Measurements from ENCODE around the gene RIPOR3. TPM values are rescaled to one million over a fixed set of nuclear protein-coding genes. Genes with fewer than 3 reads are reported as not detected.

RIPOR3 gene
- total RNA-seq, 1 experiment from 2014 or later = 0.46 TPM

DNA sequence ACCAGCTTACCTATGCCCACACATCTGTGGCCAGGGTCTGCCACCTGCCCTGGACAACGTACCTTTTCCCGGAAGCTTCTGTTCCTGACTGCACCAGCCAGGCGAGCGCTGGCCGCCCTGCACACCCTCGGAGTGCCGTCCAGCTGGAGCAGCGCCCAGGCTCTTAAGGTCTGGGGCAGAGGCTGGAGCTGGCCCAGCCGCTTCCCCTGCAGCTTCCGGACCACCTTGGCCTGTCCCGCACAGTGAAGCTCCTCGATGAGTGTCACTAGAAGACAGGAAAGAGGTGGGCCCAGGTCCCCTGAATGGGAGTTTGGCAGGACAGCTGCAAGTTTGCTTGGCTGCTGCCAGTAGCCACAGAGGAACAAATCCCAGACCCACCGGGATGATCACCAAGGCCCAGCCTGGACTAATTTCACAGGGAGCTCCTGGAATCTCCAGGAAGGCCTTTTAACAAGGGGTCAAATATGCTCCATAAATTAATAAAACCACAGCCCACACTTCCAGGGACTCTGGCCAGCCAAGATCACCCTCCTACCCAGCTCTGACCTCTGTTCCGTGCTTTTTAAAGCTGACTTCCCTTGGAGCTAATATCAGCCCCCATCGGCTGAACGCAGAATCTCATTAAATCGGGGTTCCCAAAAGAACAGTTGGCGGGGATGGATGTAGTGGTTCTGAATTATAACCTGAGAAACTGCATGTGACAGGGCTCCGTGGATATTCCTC is 98.9 kb downstream of the RIPOR3 start:
- peaks cover 0 to 9% (median 1%) of the 10 kb centered on the region in 3 experiments; a peak in 4 of 7 replicates for H3K36me3 Mint-ChIP-seq (ENCODE audit: insufficient read depth in 1 of 3, low read depth in 3 of 3)
- H3K4ac ChIP-seq (ENCODE audit: low read depth, low read length) = no peak overlapping the region
- no peak overlapping the region for H2BK20ac ChIP-seq (ENCODE audit: low read depth, low read length, poor library complexity, severe bottlenecking)
- no peaks in the 10 kb centered on the region for H3K79me1 ChIP-seq (ENCODE audit: insufficient read depth, low read depth, low read length, poor library complexity, severe bottlenecking)
- no peak overlapping the region for H3K4me3 Mint-ChIP-seq
- H3K27ac ChIP-seq (ENCODE audit: insufficient read length, low read depth, low read length) = no peak overlapping the region
- H3K4me1 ChIP-seq (ENCODE audit: insufficient read depth, low read length) = no peaks in the 10 kb centered on the region
- H3K27me3 Mint-ChIP-seq (ENCODE audit: low read depth) = no peaks in the 10 kb centered on the region
- no peak overlapping the region for H3K23ac ChIP-seq (ENCODE audit: insufficient read length, low read depth, low read length)
- H3T11ph ChIP-seq (ENCODE audit: low read length) = no peak overlapping the region
- no CpG with 5 or more reads among the region's 19 CpGs for WGBS (ENCODE audit: extremely low coverage, insufficient read length, low lambda C conversion rate)
- H3K4me2 ChIP-seq (ENCODE audit: insufficient read depth, insufficient read length, low read length) = no peak overlapping the region
- H4K5ac ChIP-seq (ENCODE audit: insufficient read length, low read depth, low read length) = no peak overlapping the region
- no peaks in the 10 kb centered on the region for H3K23me2 ChIP-seq (ENCODE audit: insufficient read length, low read depth, low read length, poor library complexity, severe bottlenecking)
- H2BK120ac ChIP-seq (ENCODE audit: low read depth, low read length, poor library complexity, severe bottlenecking) = no peak overlapping the region
- no peak overlapping the region for H3K9ac ChIP-seq (ENCODE audit: extremely low read depth, insufficient read length, low read length)
- H2AFZ ChIP-seq (ENCODE audit: low read length) = no peak overlapping the region
- no peak overlapping the region for H2AK5ac ChIP-seq (ENCODE audit: insufficient read length, low read length)
- no peaks in the 10 kb centered on the region for H3K9me3 ChIP-seq (ENCODE audit: control insufficient read depth, low read depth, low read length)
- DNase-seq = no peak
- H4K8ac ChIP-seq (replicated peaks; ENCODE audit: insufficient read length, low read depth, low read length) = no peak overlapping the region
- H3K27ac Mint-ChIP-seq = no peak overlapping the region
- H4K20me1 ChIP-seq (ENCODE audit: control insufficient read depth, insufficient read depth, insufficient read length) = no peaks in the 10 kb centered on the region
- H2BK15ac ChIP-seq (ENCODE audit: low read depth, low read length) = no peak overlapping the region
- H2BK5ac ChIP-seq (ENCODE audit: insufficient read length, low read length) = no peak overlapping the region
- H3K18ac ChIP-seq (ENCODE audit: insufficient read length, low read depth, low read length) = no peak overlapping the region
- H3K4me1 Mint-ChIP-seq = peaks cover 9 to 13% of the 10 kb centered on the region in 2 experiments
- no peak overlapping the region for H2BK12ac ChIP-seq (ENCODE audit: insufficient read length, low read depth, low read length)
- H3K14ac ChIP-seq (ENCODE audit: insufficient read depth, low read length) = no peak overlapping the region
- H4K91ac ChIP-seq (ENCODE audit: insufficient read length, low read depth, low read length) = no peak overlapping the region
- no peaks in the 10 kb centered on the region for H3K79me2 ChIP-seq (ENCODE audit: insufficient read depth, low read length)
- TF ChIP-seq CTCF (conservative IDR thresholded peaks at IDR 0.05) = no peak
- H3K56ac ChIP-seq (ENCODE audit: insufficient read length, low read depth, low read length) = no peak overlapping the region
- peaks cover 0 to 3% of the 10 kb centered on the region in 2 experiments; a peak in 1 of 5 replicates for H3K9me3 Mint-ChIP-seq
- H3K27me3 ChIP-seq (ENCODE audit: insufficient read depth, low read length) = no peaks in the 10 kb centered on the region
